Lower lobe of right lung (tissue), 2 donors: Measurements from ENCODE around the gene TMEM132D. TPM values are rescaled to one million over a fixed set of nuclear protein-coding genes. Genes with fewer than 3 reads are reported as not detected.

Source experiments
- ATAC-seq, 2 donors: fragments of 200-7000 bp; cut with Tn5 transposase; one replicate each; pipeline ENCODE4 v1.9.1; 2020 to 2022; ENCODE audit warnings: mild to moderate bottlenecking in 2 of 2, moderate library complexity in 2 of 2
- DNase-seq: peaks from one replicate; pipeline ENCODE4 v3.0.0-alpha.2; 2020
- H3K27ac ChIP-seq: fragments of 200-600 bp; one replicate; pipeline ENCODE4 v1.8.0; 2022
- H3K27me3 ChIP-seq: fragments of 200-600 bp; one replicate; pipeline ENCODE4 v1.8.0; 2022; ENCODE audit warnings: low read depth
- H3K36me3 ChIP-seq: fragments of 200-600 bp; one replicate; pipeline ENCODE4 v1.8.0; 2022; ENCODE audit warnings: mild to moderate bottlenecking
- H3K4me1 ChIP-seq: fragments of 200-600 bp; one replicate; pipeline ENCODE4 v1.8.0; 2022
- H3K4me3 ChIP-seq: fragments of 200-600 bp; one replicate; pipeline ENCODE4 v1.8.0; 2022; ENCODE audit warnings: mild to moderate bottlenecking
- H3K9me3 ChIP-seq: fragments of 200-600 bp; one replicate; pipeline ENCODE4 v1.8.0; 2022
- intact Hi-C: fragments of 100-400 bp; cut with DNase I; formaldehyde crosslinking; loops from one replicate; pipeline ENCODE4 v1.11.0; 2022
- total RNA-seq: library from RNA; stranded (reverse); fragmentation: NEBNext Ultra II Directional; extraction: Animal tissue kit (Norgen Biotek cat#: 25700); gene quantifications from one replicate; pipeline ENCODE4 v1.2.1, GENCODE V29; 2021
- TF ChIP-seq, protein P1 (sequence below): fragments of 200-600 bp; IDR thresholded peaks from one replicate; pipeline ENCODE4 v1.8.0; 2022; ENCODE audit warnings: antibody characterized with exemption, mild to moderate bottlenecking
- donor health status: DM: no; HTN: yes; CAD: no; lungs with severe emphysema.

Gene TMEM132D
- total RNA-seq, 1 donor from 2014 or later = 0.06 TPM

DNA sequence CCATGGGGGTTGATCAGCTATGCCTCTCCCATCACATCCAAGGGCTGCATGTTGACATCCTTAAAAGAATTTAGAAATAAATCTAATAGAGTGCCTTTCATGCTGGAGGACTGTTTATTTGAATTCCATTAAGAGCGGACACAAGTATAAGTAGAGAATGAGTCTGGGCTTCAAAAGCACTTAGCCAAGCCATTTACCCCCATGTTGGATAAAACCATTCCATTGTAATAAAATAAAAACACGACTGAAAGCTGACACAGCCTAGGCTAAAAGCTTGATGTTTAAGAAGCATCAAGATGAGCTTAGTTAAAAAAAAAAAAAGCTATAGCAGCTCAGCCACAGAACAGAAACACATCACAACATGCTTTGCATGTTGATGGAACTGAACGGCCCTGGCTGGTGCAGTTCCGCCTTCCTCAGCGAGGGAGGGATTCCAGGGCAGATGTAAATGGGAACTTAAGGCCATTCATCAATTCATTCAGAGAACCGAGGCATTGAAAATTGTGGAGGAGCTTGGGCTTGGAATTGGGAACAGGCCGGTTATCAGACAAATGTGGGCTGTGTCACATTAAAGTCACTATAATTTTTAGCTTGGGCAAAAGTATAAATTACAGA is 41.2 kb downstream of the TMEM132D start:
- no peak for ATAC-seq
- intact Hi-C loops = no loop called here
- TF ChIP-seq, protein P1, sequence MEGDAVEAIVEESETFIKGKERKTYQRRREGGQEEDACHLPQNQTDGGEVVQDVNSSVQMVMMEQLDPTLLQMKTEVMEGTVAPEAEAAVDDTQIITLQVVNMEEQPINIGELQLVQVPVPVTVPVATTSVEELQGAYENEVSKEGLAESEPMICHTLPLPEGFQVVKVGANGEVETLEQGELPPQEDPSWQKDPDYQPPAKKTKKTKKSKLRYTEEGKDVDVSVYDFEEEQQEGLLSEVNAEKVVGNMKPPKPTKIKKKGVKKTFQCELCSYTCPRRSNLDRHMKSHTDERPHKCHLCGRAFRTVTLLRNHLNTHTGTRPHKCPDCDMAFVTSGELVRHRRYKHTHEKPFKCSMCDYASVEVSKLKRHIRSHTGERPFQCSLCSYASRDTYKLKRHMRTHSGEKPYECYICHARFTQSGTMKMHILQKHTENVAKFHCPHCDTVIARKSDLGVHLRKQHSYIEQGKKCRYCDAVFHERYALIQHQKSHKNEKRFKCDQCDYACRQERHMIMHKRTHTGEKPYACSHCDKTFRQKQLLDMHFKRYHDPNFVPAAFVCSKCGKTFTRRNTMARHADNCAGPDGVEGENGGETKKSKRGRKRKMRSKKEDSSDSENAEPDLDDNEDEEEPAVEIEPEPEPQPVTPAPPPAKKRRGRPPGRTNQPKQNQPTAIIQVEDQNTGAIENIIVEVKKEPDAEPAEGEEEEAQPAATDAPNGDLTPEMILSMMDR = no peak
- DNase-seq = no peak
- no peaks in the 10 kb centered on the region for H3K4me1 ChIP-seq
- no peaks in the 10 kb centered on the region for H3K27me3 ChIP-seq
- H3K9me3 ChIP-seq = no peaks in the 10 kb centered on the region
- H3K27ac ChIP-seq = no peak overlapping the region
- H3K4me3 ChIP-seq = no peak overlapping the region
- no peaks in the 10 kb centered on the region for H3K36me3 ChIP-seq

DNA sequence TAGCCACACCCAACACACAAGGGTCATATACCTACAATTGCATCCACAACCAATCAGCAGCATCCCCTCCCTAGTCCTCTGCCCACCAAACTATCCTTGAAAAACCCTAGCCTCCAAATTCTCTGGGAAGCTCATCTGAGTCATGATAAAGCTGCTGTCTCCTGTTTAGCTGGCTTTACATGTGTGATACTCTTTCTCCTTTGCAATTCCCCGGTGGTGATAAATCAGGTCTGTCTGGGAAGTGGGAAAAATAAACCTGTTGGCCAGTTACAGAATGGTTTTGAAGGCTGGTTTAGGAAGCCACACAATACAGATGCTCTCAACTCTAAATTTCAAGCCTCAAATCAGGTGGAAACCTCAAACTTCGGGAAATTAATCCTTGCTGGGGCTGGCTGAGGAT is 41.9 kb downstream of the TMEM132D start:
- Histone ChIP-seq H3K27ac (no peak overlapping the region), H3K4me3 (no peak overlapping the region), H3K9me3 (no peaks in the 10 kb centered on the region), H3K36me3 (no peaks in the 10 kb centered on the region), H3K27me3 (no peaks in the 10 kb centered on the region), H3K4me1 (no peaks in the 10 kb centered on the region)
- ATAC-seq (no peak), DNase-seq (no peak)
- TF ChIP-seq, protein P1 = no peak
- intact Hi-C loops = no loop called here

DNA sequence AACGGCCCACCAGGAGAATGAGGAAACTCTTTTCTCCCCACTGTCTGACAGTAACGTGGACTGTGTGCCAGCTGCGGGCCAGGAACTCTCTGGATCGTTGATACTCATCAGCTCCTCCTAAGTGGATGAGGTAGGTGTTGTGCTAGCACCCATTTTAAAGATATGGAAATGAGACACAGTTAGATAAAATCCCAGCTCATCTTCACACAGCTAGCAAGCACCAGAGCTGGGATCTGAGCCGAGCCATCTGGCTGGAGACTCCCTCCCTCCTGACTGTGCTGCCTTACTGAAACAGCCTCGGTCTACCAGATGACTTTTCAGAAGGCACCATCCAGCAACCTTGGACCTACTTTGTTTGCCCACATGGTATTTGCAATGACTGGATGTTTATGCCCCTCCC is 49.2 kb downstream of the TMEM132D start:
- no peak overlapping the region for H3K4me3 ChIP-seq
- intact Hi-C loops = no loop called here
- no peak for ATAC-seq
- H3K27me3 ChIP-seq = no peaks in the 10 kb centered on the region
- H3K36me3 ChIP-seq = no peaks in the 10 kb centered on the region
- no peaks in the 10 kb centered on the region for H3K4me1 ChIP-seq
- TF ChIP-seq, protein P1 = no peak
- no peak for DNase-seq
- H3K9me3 ChIP-seq = no peaks in the 10 kb centered on the region
- no peak overlapping the region for H3K27ac ChIP-seq

DNA sequence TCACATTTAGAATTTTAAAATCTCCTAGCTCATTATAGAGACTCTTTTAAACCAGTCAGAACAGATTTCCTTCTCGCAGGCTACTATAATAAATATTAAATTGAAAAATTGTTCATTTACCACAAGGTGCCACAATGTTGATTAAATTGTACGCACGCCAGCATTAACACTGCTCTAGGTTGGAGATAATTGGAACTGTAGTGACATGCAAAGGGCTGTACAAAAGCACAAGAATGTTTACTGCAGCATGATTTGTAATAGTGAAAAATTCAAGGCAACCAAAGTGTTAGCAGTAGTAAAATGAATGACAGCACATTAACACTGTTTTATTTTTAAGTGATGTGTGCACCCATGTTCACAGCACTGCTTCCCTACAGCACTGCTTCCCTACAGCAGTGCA is 52.5 kb downstream of the TMEM132D start:
- H3K27me3 ChIP-seq = no peaks in the 10 kb centered on the region
- H3K4me1 ChIP-seq = no peaks in the 10 kb centered on the region
- no peak overlapping the region for H3K27ac ChIP-seq
- TF ChIP-seq, protein P1 = no peak
- DNase-seq = no peak
- no peak overlapping the region for H3K4me3 ChIP-seq
- no peak for ATAC-seq
- no peaks in the 10 kb centered on the region for H3K36me3 ChIP-seq
- intact Hi-C loops = no loop called here
- no peaks in the 10 kb centered on the region for H3K9me3 ChIP-seq

DNA sequence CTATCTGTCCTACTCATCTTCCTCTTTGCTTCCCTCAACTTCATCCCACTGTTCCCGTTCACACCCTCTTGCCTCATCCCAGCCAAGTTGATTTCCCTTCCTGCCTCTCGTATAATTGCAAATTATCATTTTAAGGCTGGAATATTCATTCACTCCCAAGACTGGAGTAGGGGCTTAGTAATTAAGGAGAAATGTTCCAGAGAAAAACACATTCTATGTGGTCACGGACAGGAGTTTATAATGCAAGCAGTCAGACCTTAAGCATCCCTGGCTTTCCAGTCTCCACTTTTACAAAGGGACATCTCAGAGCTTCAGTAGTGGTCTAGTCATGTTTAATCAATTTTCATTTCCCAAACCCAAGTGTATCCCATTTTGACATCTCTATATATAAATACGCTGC is 54.9 kb downstream of the TMEM132D start:
- ATAC-seq (no peak), DNase-seq (no peak)
- intact Hi-C loops = no loop called here
- Histone ChIP-seq H3K4me3 (no peak overlapping the region), H3K27ac (no peak overlapping the region), H3K4me1 (no peaks in the 10 kb centered on the region), H3K27me3 (no peaks in the 10 kb centered on the region), H3K9me3 (no peaks in the 10 kb centered on the region), H3K36me3 (no peaks in the 10 kb centered on the region)
- TF ChIP-seq, protein P1 = no peak
